HFFc6 (cell line): Measurements from ENCODE around the gene CCDC174. TPM values are rescaled to one million over a fixed set of nuclear protein-coding genes. Genes with fewer than 3 reads are reported as not detected.
"Not testable (repeated sequence)": the region's sequence is repeated elsewhere in the genome, so short reads cannot be mapped to it uniquely, and the experiment has no call there.

Source experiments
- DNase-seq: peaks from one replicate; pipeline ENCODE4 v3.0.0-alpha.2; 2018
- H3K27ac Mint-ChIP-seq: 2 replicates; pipeline ENCODE4 v1.8.0; 2020; ENCODE audit warnings: mild to moderate bottlenecking, mixed read lengths
- H3K27me3 Mint-ChIP-seq: 2 replicates; pipeline ENCODE4 v1.8.0; 2021; ENCODE audit warnings: mild to moderate bottlenecking, moderate library complexity, mixed read lengths; ENCODE audit not compliant: insufficient read depth
- H3K36me3 Mint-ChIP-seq: 2 replicates; pipeline ENCODE4 v1.8.0; 2021; ENCODE audit warnings: low read depth, mixed read lengths
- H3K4me1 Mint-ChIP-seq: 2 replicates; pipeline ENCODE4 v1.8.0; 2020; ENCODE audit warnings: low read depth, mixed read lengths
- H3K4me3 Mint-ChIP-seq: 2 replicates; pipeline ENCODE4 v1.8.0; 2020; ENCODE audit warnings: mild to moderate bottlenecking, moderate library complexity, mixed read lengths
- H3K9me3 Mint-ChIP-seq: 2 replicates; pipeline ENCODE4 v1.8.0; 2020; ENCODE audit warnings: mild to moderate bottlenecking, mixed read lengths
- CTCF ChIP-seq: fragments of 200-600 bp; sonication (generic); IDR thresholded peaks from 2 replicates; pipeline ENCODE4 v1.5.0; 2021; ENCODE audit warnings: antibody characterized with exemption, mild to moderate bottlenecking
- total RNA-seq, 6 experiments: library from RNA; stranded (reverse); fragmentation: NEBNext Ultra II Directional; extraction: Animal tissue kit (Norgen Biotek cat#: 25700); gene quantifications; 2 replicates in 1 of 6; 3 replicates in 5 of 6; pipeline ENCODE4 v1.2.3, GENCODE V29; 2021

The CCDC174 gene
- total RNA-seq, 6 experiments from 2014 or later = 8.7 to 13.4 (median 10.5) TPM

DNA sequence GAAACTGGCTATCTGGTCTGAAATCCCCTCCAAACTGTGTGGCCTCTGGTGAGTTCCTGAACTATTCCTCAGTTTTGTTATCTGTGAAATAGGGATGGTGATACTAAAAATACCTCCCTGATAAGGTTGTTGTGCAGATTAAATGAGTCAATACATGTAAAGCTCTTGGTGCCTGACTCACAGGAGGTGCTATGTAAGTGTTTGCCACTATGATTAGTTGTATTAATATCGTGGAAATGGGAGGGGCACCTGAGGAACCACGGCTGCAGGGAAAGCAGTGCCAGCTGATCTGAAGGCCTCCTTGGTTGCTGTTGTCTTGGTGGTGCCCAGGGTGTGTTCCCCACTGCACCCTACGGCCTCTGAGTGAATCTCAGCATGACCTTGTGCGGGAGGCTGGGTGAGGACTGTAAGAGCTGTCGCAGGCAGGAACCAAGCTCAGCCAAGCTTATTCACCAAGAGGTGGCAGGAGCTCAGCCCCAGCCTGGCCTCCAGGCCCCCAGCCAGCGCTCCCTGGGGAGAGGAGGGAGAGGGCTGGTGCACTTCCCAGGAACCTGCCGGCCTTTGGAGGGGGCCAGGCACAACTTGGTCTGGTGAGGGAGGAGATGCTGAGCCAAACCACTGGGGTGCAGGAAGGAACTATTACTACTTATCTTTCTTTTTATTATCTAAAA lies 44.8 kb upstream of the CCDC174 start:
- Mint-ChIP-seq H3K9me3 (no peaks in the 10 kb centered on the region), H3K4me1 (peaks cover 10% of the 10 kb centered on the region; the same call in 1 of the 2 replicates), H3K27ac (no peak overlapping the region), H3K27me3 (peaks cover 38% of the 10 kb centered on the region), H3K4me3 (no peak overlapping the region), H3K36me3 (peaks cover 5% of the 10 kb centered on the region; the same call in 1 of the 2 replicates)
- no peak for TF ChIP-seq CTCF
- DNase-seq = no peak

DNA sequence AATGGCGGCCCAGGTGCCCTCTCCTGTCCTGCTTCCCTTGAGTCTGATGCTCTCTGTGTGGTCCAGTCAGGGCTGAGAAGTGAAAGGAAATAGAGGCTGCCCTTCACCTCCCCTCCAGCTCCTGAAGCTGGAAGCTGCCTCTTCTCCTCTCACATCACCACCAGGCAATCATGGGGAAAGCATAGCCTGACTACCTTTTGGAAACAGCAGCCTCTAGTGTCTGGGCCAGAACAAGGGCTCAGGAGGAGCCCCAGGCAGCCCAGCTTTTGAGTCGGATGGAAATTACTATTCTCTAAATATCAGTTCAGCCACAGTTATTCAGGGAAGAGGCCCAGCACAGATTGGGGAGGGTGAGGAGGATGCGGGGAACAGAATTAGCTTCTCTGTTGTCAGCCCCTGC lies 43.3 kb upstream of the CCDC174 start:
- Mint-ChIP-seq H3K9me3 (no peaks in the 10 kb centered on the region), H3K4me3 (no peak overlapping the region), H3K36me3 (peaks cover 3% of the 10 kb centered on the region; the same call in 1 of the 2 replicates), H3K27me3 (peaks cover 40% of the 10 kb centered on the region), H3K4me1 (peaks cover 10% of the 10 kb centered on the region; the same call in 1 of the 2 replicates), H3K27ac (no peak overlapping the region)
- DNase-seq = no peak
- peak; percentile 25; the same call in 1 of the 2 replicates for TF ChIP-seq CTCF

DNA sequence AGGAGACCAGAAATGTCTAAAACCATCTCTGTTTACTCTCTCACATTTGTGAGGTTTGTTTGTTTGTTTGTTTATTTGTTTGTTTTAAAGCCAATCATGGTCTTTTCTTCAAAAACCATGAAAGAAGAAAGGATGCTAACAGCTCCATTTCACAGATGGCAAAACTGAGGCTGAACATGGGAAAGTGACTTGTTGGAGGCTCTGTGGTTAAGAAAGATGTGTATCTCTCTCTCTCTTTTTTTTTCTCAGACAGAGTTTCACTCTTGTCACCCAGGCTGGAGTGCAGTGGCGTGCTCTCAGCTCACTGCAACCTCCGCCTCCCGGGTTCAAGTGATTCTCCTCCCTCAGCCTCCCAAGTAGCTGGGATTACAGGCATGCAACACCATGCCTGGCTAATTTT lies 42.5 kb upstream of the CCDC174 start:
- not testable (repeated sequence) for H3K27ac Mint-ChIP-seq, H3K9me3 Mint-ChIP-seq, DNase-seq, H3K36me3 Mint-ChIP-seq, H3K4me3 Mint-ChIP-seq
- Mint-ChIP-seq H3K27me3 (peaks cover 40% of the 10 kb centered on the region), H3K4me1 (peaks cover 13% of the 10 kb centered on the region; the same call in 1 of the 2 replicates)

DNA sequence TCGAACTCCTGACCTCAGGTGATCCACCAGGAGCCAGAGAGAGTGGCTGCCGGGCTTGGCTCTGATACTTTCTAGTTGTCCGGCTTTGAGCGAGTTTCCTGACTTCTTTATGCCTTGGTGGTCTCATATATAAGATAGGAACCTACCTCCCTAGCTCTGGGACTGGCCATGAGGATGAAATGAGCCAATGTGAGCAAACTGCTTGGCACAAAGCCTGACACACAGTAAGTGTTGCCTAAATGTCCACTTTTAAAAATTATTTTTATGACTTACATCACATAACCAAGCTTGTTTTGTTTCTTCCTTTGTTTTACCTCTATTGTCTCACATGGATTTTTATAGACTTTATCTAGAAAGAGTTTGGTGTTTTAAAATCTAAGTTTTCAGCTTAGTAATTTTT lies 42.1 kb upstream of the CCDC174 start:
- H3K4me1 Mint-ChIP-seq = peaks cover 17% of the 10 kb centered on the region
- H3K4me3 Mint-ChIP-seq = no peak overlapping the region
- DNase-seq = no peak
- H3K27me3 Mint-ChIP-seq = peaks cover 37% of the 10 kb centered on the region
- TF ChIP-seq CTCF = no peak
- no peaks in the 10 kb centered on the region for H3K36me3 Mint-ChIP-seq
- H3K9me3 Mint-ChIP-seq = no peaks in the 10 kb centered on the region
- H3K27ac Mint-ChIP-seq = no peak overlapping the region

DNA sequence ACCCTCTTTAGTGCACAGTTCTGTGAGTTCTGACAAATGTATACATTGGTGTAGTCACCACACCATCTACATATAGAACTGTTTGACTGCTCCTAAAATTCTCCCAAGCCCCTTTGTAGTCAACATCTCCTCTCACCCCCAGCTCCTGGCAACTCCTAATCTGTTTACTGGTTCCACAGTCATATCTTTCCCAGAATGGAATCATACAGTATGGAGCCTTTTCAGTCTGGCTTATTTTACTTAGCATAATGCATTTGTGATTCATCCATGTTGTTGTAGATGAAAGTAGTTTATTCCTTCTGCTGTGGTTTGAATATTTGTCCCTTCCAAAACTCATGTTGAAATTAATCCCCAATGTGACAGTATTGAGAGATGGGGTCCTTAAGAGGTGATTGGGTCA lies 41.6 kb upstream of the CCDC174 start:
- Mint-ChIP-seq H3K27me3 (peaks cover 33% of the 10 kb centered on the region), H3K27ac (no peak overlapping the region), H3K36me3 (no peaks in the 10 kb centered on the region), H3K4me1 (peaks cover 22% of the 10 kb centered on the region), H3K4me3 (no peak overlapping the region), H3K9me3 (no peaks in the 10 kb centered on the region)
- no peak for TF ChIP-seq CTCF
- DNase-seq = no peak

GRCh38 chr3:14614189-14614588 lies 37.4 kb upstream of the CCDC174 start:
- Mint-ChIP-seq H3K27me3 (peaks cover 17% of the 10 kb centered on the region), H3K36me3 (no peaks in the 10 kb centered on the region), H3K4me1 (peaks cover 27% of the 10 kb centered on the region), H3K9me3 (no peaks in the 10 kb centered on the region), H3K4me3 (no peak overlapping the region), H3K27ac (no peak overlapping the region)
- DNase-seq = no peak
- TF ChIP-seq CTCF = no peak
